ENCODE results near the gene PDE4B. TPM values are rescaled to one million over a fixed set of nuclear protein-coding genes. Genes with fewer than 3 reads are reported as not detected.

Gene PDE4B
- total and polyA plus RNA-seq, 9 of the 15 experiments (the other 6 are each of a cell fraction or from before 2014, with no cell fraction given), result 0.09 TPM; not detected in 8

GRCh38 chr1:66248257-66248656 lies 455.6 kb downstream of the PDE4B start:
- CTCF ChIA-PET (ENCODE audit: low intra/inter-chr PET ratio), result no interaction called here
- Histone ChIP-seq H3K9me3 (replicated peaks; ENCODE audit: control insufficient read depth, insufficient read depth, low read depth, low read length) (no peaks in the 10 kb centered on the region), H2AFZ (ENCODE audit: low read depth, low read length) (no peak overlapping the region), H3K9ac (ENCODE audit: insufficient read depth in 1 of 2, low read depth in 2 of 2, low read length in 2 of 2) (no peak overlapping the region), H3K9me1 (ENCODE audit: control insufficient read depth, insufficient read depth, low read length) (no peaks in the 10 kb centered on the region), H3K27ac (ENCODE audit: extremely low read depth, low read depth, low read length) (no peak overlapping the region), H3K27me3 (ENCODE audit: control insufficient read depth in 2 of 2, insufficient read depth in 2 of 2, low read length in 2 of 2) (peaks cover 0 to 2% of the 10 kb centered on the region in 2 experiments; a peak in 1 of 5 replicates), H3K36me3 (ENCODE audit: control insufficient read depth, insufficient read depth, low read length) (no peaks in the 10 kb centered on the region), H4K20me1 (replicated peaks; ENCODE audit: control insufficient read depth, insufficient read depth, low read length) (no peaks in the 10 kb centered on the region), H3K4me3 (no peak overlapping the region), H3K4me2 (ENCODE audit: insufficient read depth, low read length) (no peak overlapping the region), H3K79me2 (ENCODE audit: control insufficient read depth, insufficient read depth, low read length) (no peaks in the 10 kb centered on the region), H3K4me1 (replicated peaks in 1 of 2; ENCODE audit: control insufficient read depth in 2 of 2, insufficient read depth in 2 of 2, low read length in 2 of 2) (no peaks in the 10 kb centered on the region)
- BruUV-seq (replicated peaks), result no TSS peak
- FAIRE-seq (no peak), ATAC-seq (no peak), DNase-seq (ENCODE audit: extremely low read depth in 1 of 4, low spot score in 3 of 4) (no peak)
- POLR2A ChIA-PET, result no interaction called here
- WGBS (ENCODE audit: insufficient coverage, low coverage, missing lambda C conversion rate), result 0% methylated on average over 1 of the region's 1 CpG
- in situ Hi-C loops (cut with MboI), result loop anchor here (10.0 to 25.0 kb wide), 3 partner anchors 197 to 1186 kb away; no protein-coding TSS in a partner anchor
- no peak for TF ChIP-seq ZNF766 (CRISPR knock-in tag; conservative IDR thresholded peaks at IDR 0.05)
- TF ChIP-seq RFX5 (IDR thresholded peaks at IDR 0.05; ENCODE audit: low read depth, low read length), result no peak
- TF ChIP-seq ZNF584 (CRISPR knock-in tag; IDR thresholded peaks at IDR 0.05; ENCODE audit: low read depth), result no peak
- TF ChIP-seq SMARCC2 (IDR thresholded peaks at IDR 0.05; ENCODE audit: low read depth), result no peak
- TF ChIP-seq ATF7 (IDR thresholded peaks at IDR 0.05), result no peak
- TF ChIP-seq ARID3B (CRISPR knock-in tag; IDR thresholded peaks at IDR 0.05; ENCODE audit: borderline replicate concordance), result no peak
- no peak for TF ChIP-seq ZNF146 (CRISPR knock-in tag; IDR thresholded peaks at IDR 0.05; ENCODE audit: unreplicated experiment)
- no peak for TF ChIP-seq PHF20 (IDR thresholded peaks at IDR 0.05; ENCODE audit: partially characterized antibody)
- TF ChIP-seq GATAD2A (IDR thresholded peaks at IDR 0.05), result no peak
- TF ChIP-seq RNF2 (IDR thresholded peaks at IDR 0.05), result no peak
- TF ChIP-seq KLF6 (CRISPR knock-in tag; IDR thresholded peaks at IDR 0.05; ENCODE audit: borderline replicate concordance), result no peak
- TF ChIP-seq CAMTA2 (CRISPR knock-in tag; conservative IDR thresholded peaks at IDR 0.05), result no peak
- no peak for TF ChIP-seq POU5F1 (IDR thresholded peaks at IDR 0.05; ENCODE audit: borderline replicate concordance, low read depth, low read length, partially characterized antibody)
- TF ChIP-seq ZC3H8 (IDR thresholded peaks at IDR 0.05), result no peak
- no peak for TF ChIP-seq HMGXB4 (CRISPR knock-in tag; IDR thresholded peaks at IDR 0.05)
- TF ChIP-seq RAD51 (IDR thresholded peaks at IDR 0.05; ENCODE audit: borderline replicate concordance, low read depth), result no peak
- no peak for TF ChIP-seq CSDE1 (IDR thresholded peaks at IDR 0.05)
- no peak for TF ChIP-seq ZNF311 (CRISPR knock-in tag; IDR thresholded peaks at IDR 0.05)
- intact Hi-C loops (cut with micrococcal nuclease), result loop anchor here (10.0 kb wide), 1 partner anchor 1183 kb away; no protein-coding TSS in a partner anchor
